Memory B cell (primary cell): ENCODE measurements around the gene C4orf36.
A peak's percentile ranks its signal among the peaks of the same experiment; 100 is the strongest.

Source experiments
- ATAC-seq: fragments of 150-1000 bp; cut with Tn5 transposase; 2 replicates; pipeline ENCODE4 v1.10.0; 2021; ENCODE audit warnings: low read depth, mild to moderate bottlenecking, moderate library complexity
- DNase-seq, 2 donors: peaks; one replicate each; pipeline ENCODE4 v3.0.0; 2022; ENCODE audit warnings: low spot score in 2 of 2
- H3K27ac Mint-ChIP-seq: one replicate; pipeline ENCODE4 v1.8.0; 2022; ENCODE audit warnings: mild to moderate bottlenecking, moderate library complexity, mixed read lengths
- H3K27me3 Mint-ChIP-seq: one replicate; pipeline ENCODE4 v1.8.0; 2022; ENCODE audit warnings: mixed read lengths
- H3K36me3 Mint-ChIP-seq: one replicate; pipeline ENCODE4 v1.8.0; 2022; ENCODE audit warnings: mild to moderate bottlenecking, mixed read lengths
- H3K4me1 Mint-ChIP-seq: one replicate; pipeline ENCODE4 v1.8.0; 2022; ENCODE audit warnings: mixed read lengths
- H3K4me3 Mint-ChIP-seq: one replicate; pipeline ENCODE4 v1.8.0; 2022; ENCODE audit warnings: mild to moderate bottlenecking, moderate library complexity, mixed read lengths
- H3K9me3 Mint-ChIP-seq: one replicate; pipeline ENCODE4 v1.8.0; 2022; ENCODE audit warnings: mixed read lengths

C4orf36 gene

DNA sequence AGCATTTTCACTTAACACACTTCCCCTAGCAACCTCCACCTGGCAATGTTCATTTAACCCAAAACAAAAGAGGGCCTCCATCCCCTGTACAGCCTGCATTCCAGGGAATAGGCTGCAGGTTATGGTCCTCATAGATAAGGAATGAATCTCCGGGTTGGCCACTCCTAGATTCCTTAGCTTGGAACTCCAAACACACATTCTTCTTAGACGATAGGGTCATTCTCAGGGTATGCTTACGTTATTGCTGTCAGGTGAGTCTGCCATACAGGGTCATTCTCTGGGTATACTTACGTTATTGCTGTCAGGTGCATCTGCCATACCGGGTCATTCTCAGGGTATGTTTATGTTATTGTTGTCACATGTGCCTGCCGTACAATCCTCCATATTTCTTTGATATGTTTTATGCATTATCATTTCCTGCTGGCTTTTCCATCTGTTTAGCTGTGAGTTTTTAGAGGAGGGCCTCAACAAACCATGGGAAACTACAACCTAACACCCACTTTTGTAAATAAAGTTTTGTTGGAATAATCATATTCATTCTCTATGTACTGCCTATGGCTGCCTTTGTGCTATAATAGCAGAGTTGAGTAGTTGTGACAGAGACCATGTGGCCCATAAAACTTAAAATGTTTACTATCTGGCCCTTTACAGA lies 34.3 kb upstream of the C4orf36 start:
- H3K4me1 Mint-ChIP-seq, result peaks cover 23% of the 10 kb centered on the region
- no peak overlapping the region for H3K27ac Mint-ChIP-seq
- no peak for DNase-seq
- ATAC-seq, result no peak
- no peaks in the 10 kb centered on the region for H3K27me3 Mint-ChIP-seq
- H3K9me3 Mint-ChIP-seq, result no peaks in the 10 kb centered on the region
- H3K36me3 Mint-ChIP-seq, result peaks cover 8% of the 10 kb centered on the region
- no peak overlapping the region for H3K4me3 Mint-ChIP-seq

- DNase-seq (no peak), ATAC-seq (no peak)
- Mint-ChIP-seq H3K27me3 (no peaks in the 10 kb centered on the region), H3K4me1 (peaks cover 18% of the 10 kb centered on the region), H3K27ac (no peak overlapping the region), H3K4me3 (no peak overlapping the region), H3K9me3 (no peaks in the 10 kb centered on the region), H3K36me3 (peaks cover 2% of the 10 kb centered on the region)
Measured at GRCh38 chr4:86924811-86925210, 32.6 kb upstream of the C4orf36 start.

- ATAC-seq (no peak), DNase-seq (no peak)
- H3K36me3 Mint-ChIP-seq, result peaks cover 2% of the 10 kb centered on the region
- no peak overlapping the region for H3K4me3 Mint-ChIP-seq
- no peaks in the 10 kb centered on the region for H3K27me3 Mint-ChIP-seq
- H3K9me3 Mint-ChIP-seq, result no peaks in the 10 kb centered on the region
- no peak overlapping the region for H3K27ac Mint-ChIP-seq
- peaks cover 12% of the 10 kb centered on the region for H3K4me1 Mint-ChIP-seq
Measured at GRCh38 chr4:86921608-86922252, 29.5 kb upstream of the C4orf36 start.

DNA sequence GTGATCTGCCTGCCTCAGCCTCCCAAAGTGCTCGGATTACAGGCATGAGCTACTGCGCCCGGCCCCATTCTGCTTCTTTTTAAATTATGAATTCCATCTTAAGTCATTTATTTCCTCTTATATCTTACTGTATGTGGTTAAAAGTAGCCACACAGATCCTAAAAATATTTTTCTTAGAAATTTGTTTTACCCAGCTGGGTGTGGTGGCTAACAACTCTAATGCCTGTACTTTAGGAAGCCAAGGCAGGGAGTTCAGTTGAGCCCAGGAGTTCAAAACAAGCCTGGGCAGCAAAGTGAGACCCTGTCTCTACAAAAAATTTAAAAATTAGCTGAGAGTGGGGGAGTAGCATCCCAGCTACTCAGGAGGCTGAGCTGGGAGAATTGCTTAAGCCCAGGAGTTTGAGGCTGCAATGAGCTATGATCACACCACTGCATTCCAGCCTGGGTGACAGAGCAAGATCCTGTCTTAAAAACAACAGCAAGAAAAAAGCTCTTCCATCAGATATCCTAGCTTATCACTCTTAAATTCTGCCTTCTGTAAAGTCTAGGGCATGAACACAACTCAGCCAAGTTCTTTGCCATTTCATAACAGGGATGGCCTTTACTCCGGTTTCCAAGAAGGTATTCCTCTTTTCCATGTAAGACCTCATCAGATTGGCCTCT lies 27.5 kb upstream of the C4orf36 start:
- Mint-ChIP-seq H3K27me3 (no peaks in the 10 kb centered on the region), H3K4me3 (no peak overlapping the region)

GRCh38 chr4:86918539-86919072 lies 26.4 kb upstream of the C4orf36 start:
- H3K27me3 Mint-ChIP-seq, result no peaks in the 10 kb centered on the region
- peaks cover 12% of the 10 kb centered on the region for H3K4me1 Mint-ChIP-seq
- no peak for ATAC-seq
- H3K9me3 Mint-ChIP-seq, result no peaks in the 10 kb centered on the region
- H3K36me3 Mint-ChIP-seq, result no peaks in the 10 kb centered on the region
- DNase-seq, result no peak
- no peak overlapping the region for H3K4me3 Mint-ChIP-seq
- no peak overlapping the region for H3K27ac Mint-ChIP-seq

More for the DNA sequence above, 27.5 kb upstream of the C4orf36 start:
- no peak overlapping the region for H3K27ac Mint-ChIP-seq
- no peaks in the 10 kb centered on the region for H3K36me3 Mint-ChIP-seq
- ATAC-seq (no peak), DNase-seq (no peak)
- peaks cover 12% of the 10 kb centered on the region for H3K4me1 Mint-ChIP-seq
- no peaks in the 10 kb centered on the region for H3K9me3 Mint-ChIP-seq

DNA sequence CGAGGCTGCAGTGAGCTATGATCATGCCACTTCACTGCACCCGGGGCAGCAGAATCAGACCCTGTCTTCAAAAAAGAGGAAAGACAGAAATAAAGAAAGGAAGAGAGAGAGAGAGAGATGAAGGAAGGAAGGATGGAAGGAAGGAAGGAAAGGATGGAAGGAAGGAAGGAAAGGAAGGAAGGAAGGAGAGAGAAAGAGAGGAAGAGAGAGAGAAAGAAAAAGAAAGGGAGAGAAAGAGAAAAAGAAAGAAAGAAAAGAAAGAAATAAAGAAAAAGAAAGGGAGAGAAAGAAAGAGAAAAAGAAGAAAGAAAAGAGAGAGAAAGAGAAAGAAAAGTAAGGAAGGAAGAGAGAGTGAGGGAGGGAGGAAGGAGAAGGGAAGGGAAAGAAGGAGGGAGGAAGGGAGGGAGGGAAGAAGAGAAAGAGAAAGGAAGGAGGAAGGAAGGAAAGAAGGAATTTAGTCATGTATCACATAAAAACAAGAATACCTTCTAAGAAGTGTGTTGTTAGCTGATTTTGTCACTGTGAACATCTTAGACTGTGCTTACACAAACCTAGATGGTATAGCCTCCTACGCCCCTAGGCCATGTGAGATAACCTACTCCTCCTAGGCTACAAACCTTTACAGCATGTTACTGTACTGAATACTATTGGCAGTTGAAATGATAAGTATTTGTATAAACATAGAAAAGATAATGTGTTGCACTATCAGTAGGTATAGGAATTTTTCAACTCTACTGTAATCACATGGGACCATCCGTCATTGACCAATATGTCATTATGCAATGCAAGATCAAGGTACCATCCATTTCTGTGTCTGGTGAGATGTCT lies 25.2 kb upstream of the C4orf36 start:
- DNase-seq (no peak), ATAC-seq (no peak)
- no peak overlapping the region for H3K4me3 Mint-ChIP-seq
- H3K4me1 Mint-ChIP-seq, result peaks cover 10% of the 10 kb centered on the region
- H3K27ac Mint-ChIP-seq, result no peak overlapping the region
- H3K36me3 Mint-ChIP-seq, result no peaks in the 10 kb centered on the region
- H3K27me3 Mint-ChIP-seq, result no peaks in the 10 kb centered on the region
- no peaks in the 10 kb centered on the region for H3K9me3 Mint-ChIP-seq

- no peaks in the 10 kb centered on the region for H3K27me3 Mint-ChIP-seq
- no peaks in the 10 kb centered on the region for H3K36me3 Mint-ChIP-seq
- ATAC-seq, result no peak
- H3K9me3 Mint-ChIP-seq, result no peaks in the 10 kb centered on the region
- no peak overlapping the region for H3K4me3 Mint-ChIP-seq
- no peak for DNase-seq
- no peak overlapping the region for H3K27ac Mint-ChIP-seq
- H3K4me1 Mint-ChIP-seq, result peaks cover 8% of the 10 kb centered on the region
Measured at GRCh38 chr4:86916392-86916791, 24.2 kb upstream of the C4orf36 start.

GRCh38 chr4:86910820-86911684 lies 18.8 kb upstream of the C4orf36 start:
- no peaks in the 10 kb centered on the region for H3K36me3 Mint-ChIP-seq
- no peak overlapping the region for H3K4me3 Mint-ChIP-seq
- no peak overlapping the region for H3K27ac Mint-ChIP-seq
- DNase-seq, result no peak
- ATAC-seq, result peak; percentile 26
- H3K9me3 Mint-ChIP-seq, result no peaks in the 10 kb centered on the region
- no peaks in the 10 kb centered on the region for H3K27me3 Mint-ChIP-seq
- H3K4me1 Mint-ChIP-seq, result peaks cover 24% of the 10 kb centered on the region

DNA sequence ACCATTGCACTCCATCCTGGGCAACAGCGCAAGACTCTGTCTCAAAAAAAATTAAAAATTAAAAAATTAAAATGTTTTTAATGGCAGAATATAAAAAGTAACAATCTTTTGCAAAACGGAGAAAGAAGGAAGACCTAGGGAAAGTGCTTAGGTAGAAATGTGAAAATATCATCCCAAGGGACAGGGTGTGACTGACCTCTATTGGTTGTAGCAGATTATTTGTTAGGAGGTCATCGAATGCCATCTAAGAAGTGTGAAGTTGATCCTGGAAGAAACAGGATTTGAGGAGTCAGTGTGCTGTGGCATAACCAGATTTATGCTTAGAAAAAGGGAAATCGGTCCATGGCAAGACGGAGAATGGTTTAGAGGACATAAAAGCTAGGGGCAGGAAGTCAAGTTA lies 18.1 kb upstream of the C4orf36 start:
- no peak for DNase-seq
- H3K36me3 Mint-ChIP-seq, result no peaks in the 10 kb centered on the region
- H3K27ac Mint-ChIP-seq, result no peak overlapping the region
- H3K4me3 Mint-ChIP-seq, result peak overlapping the region; percentile 37
- H3K4me1 Mint-ChIP-seq, result peaks cover 24% of the 10 kb centered on the region
- no peaks in the 10 kb centered on the region for H3K27me3 Mint-ChIP-seq
- ATAC-seq, result no peak
- no peaks in the 10 kb centered on the region for H3K9me3 Mint-ChIP-seq

GRCh38 chr4:86909546-86910295 lies 17.5 kb upstream of the C4orf36 start:
- Mint-ChIP-seq H3K4me3 (no peak overlapping the region), H3K4me1 (peaks cover 24% of the 10 kb centered on the region), H3K9me3 (no peaks in the 10 kb centered on the region), H3K27ac (no peak overlapping the region), H3K27me3 (no peaks in the 10 kb centered on the region), H3K36me3 (no peaks in the 10 kb centered on the region)
- ATAC-seq (no peak), DNase-seq (no peak)

- DNase-seq, result no peak
- no peak overlapping the region for H3K27ac Mint-ChIP-seq
- ATAC-seq, result peak; percentile 69
- no peaks in the 10 kb centered on the region for H3K9me3 Mint-ChIP-seq
- peaks cover 24% of the 10 kb centered on the region for H3K4me1 Mint-ChIP-seq
- no peaks in the 10 kb centered on the region for H3K36me3 Mint-ChIP-seq
- H3K4me3 Mint-ChIP-seq, result peak overlapping the region; percentile 45
- no peaks in the 10 kb centered on the region for H3K27me3 Mint-ChIP-seq
Measured at GRCh38 chr4:86908251-86908657, 16.0 kb upstream of the C4orf36 start.

DNA sequence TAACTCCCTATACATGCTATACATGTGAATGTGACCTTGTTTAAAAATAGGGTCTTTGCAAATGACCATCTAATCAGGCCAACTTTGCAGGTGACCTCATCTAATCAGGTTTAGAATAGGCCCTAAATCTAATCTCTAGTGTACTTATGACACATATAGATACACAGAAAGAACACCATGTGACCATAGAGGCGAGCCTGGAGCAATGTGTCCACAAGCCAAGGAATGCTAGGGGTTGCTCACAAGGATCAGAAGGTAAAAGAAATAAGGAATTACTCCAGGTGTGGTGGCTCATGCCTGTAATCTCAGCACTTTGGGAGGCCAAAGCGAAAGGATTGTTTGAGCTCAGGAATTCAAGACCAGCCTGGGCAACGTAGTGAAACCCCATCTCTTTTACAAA lies 9.6 kb upstream of the C4orf36 start:
- DNase-seq (no peak), ATAC-seq (no peak)
- Mint-ChIP-seq H3K4me1 (no peaks in the 10 kb centered on the region), H3K27ac (no peak overlapping the region), H3K36me3 (no peaks in the 10 kb centered on the region), H3K9me3 (no peaks in the 10 kb centered on the region), H3K27me3 (no peaks in the 10 kb centered on the region), H3K4me3 (no peak overlapping the region)

DNA sequence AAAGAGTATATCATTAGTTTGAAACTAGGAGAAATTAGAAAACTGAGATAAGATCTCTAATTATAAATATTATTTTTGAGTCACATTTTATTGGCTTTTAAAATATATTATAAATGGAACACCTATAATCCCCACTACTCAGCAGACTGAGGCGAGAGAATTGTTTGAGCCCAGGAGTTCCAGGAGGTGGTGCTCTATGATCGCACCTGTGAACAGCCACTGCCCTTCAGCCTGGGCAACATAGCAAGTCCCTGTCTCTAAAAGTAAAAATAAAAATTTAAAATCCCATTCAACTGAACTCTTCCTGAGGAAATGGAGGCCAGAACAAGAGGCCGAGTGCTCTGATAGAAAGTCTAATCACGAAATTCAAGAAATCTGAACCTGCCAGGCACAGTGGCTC lies 6.3 kb upstream of the C4orf36 start:
- Mint-ChIP-seq H3K36me3 (no peaks in the 10 kb centered on the region), H3K27me3 (no peaks in the 10 kb centered on the region), H3K9me3 (no peaks in the 10 kb centered on the region), H3K4me3 (no peak overlapping the region), H3K27ac (no peak overlapping the region), H3K4me1 (no peaks in the 10 kb centered on the region)
- DNase-seq (no peak), ATAC-seq (no peak)
